K562 (cell line): ENCODE results near the gene KCNJ10. TPM values are rescaled to one million over a fixed set of nuclear protein-coding genes. Genes with fewer than 3 reads are reported as not detected.

Source experiments
- SMARCA4 ChIP-seq: fragments of 450-650 bp; IDR thresholded peaks from 2 replicates; pipeline ENCODE4 v1.6.1; 2016
- polyA plus RNA-seq, 8 experiments: library from polyadenylated mRNA; depleted of rRNA in 4 of 8; stranded (reverse) in 5 of 8; unstranded in 3 of 8; fragments of >200 nt; fragmentation: Nextera tagmentation in 2 of 8; fragmentation: Illumina TruSeq in 1 of 8; extraction: Ambion mirVana in 2 of 8; extraction: Trizol in 1 of 8; gene quantifications; 2 replicates each; pipeline versions ENCODE4 v1.2.1 to v1.2.3, GENCODE V29; 2011 to 2014; ENCODE audit warnings: inconsistent platforms in 1 of 8, missing spikeins in 1 of 8
- total RNA-seq, 7 experiments: library from RNA; depleted of rRNA in 6 of 7; stranded (reverse); fragments of >200 nt in 6 of 7; fragmentation: Illumina TruSeq in 2 of 7; extraction: Trizol in 2 of 7; gene quantifications; 2 replicates each; pipeline versions ENCODE4 v1.2.1 to v1.2.3, GENCODE V29; 2011 to 2021; ENCODE audit warnings: low replicate concordance in 1 of 7
- TF ChIP-seq, protein P1 (sequence below): sonication (generic); formaldehyde crosslinking; IDR thresholded peaks from 2 replicates; pipeline ENCODE4 v1.8.0; 2022; ENCODE audit warnings: mild to moderate bottlenecking, missing genetic modification reagents
- TF ChIP-seq, protein P2 (sequence below): fragments of 450-650 bp; formaldehyde crosslinking; IDR thresholded peaks from 2 replicates; pipeline ENCODE4 v1.4.0; 2020; ENCODE audit warnings: mild to moderate bottlenecking, moderate library complexity
- TF ChIP-seq, protein P3 (sequence below): sonication (generic); formaldehyde crosslinking; IDR thresholded peaks from 2 replicates; pipeline ENCODE4 v1.9.0; 2022; ENCODE audit warnings: mild to moderate bottlenecking, missing genetic modification reagents

Gene KCNJ10
- total and polyA plus RNA-seq, 9 of the 15 experiments (the other 6 are each of a cell fraction or from before 2014, with no cell fraction given), result 0.06 to 0.11 TPM; not detected in 7

DNA sequence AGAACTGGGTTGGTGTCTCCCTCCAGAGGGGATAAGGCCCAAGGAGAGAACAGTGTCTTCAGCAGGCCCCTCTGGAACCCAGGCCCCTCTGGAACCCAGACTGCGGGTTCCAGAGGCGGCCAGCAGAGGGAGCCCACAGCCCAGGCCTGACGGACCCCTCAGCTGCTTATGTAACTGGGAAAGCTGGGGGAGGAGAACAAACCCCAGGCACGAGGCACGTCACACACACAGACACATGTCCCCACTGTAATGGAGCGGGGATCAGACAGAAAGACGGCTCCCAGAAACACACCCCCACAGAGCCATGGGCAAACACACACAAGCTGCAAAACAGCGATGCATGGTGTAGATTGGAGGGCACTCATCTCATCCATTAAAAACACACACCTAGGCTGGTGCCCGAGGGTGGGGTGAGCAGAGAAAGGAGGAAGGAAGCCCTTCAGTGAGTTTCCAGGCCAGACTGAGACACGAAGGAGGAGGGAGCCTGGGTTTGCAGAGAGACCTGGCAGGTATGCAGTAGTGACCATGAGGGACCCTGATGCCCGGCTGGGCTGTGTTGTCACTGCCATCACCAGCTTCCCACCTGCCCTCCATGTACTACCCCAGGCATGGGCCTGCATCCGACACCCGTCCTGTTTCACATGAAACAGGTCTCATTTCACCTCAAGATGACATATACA is 31.2 kb upstream of the KCNJ10 start (continued):
- TF ChIP-seq, protein P1, sequence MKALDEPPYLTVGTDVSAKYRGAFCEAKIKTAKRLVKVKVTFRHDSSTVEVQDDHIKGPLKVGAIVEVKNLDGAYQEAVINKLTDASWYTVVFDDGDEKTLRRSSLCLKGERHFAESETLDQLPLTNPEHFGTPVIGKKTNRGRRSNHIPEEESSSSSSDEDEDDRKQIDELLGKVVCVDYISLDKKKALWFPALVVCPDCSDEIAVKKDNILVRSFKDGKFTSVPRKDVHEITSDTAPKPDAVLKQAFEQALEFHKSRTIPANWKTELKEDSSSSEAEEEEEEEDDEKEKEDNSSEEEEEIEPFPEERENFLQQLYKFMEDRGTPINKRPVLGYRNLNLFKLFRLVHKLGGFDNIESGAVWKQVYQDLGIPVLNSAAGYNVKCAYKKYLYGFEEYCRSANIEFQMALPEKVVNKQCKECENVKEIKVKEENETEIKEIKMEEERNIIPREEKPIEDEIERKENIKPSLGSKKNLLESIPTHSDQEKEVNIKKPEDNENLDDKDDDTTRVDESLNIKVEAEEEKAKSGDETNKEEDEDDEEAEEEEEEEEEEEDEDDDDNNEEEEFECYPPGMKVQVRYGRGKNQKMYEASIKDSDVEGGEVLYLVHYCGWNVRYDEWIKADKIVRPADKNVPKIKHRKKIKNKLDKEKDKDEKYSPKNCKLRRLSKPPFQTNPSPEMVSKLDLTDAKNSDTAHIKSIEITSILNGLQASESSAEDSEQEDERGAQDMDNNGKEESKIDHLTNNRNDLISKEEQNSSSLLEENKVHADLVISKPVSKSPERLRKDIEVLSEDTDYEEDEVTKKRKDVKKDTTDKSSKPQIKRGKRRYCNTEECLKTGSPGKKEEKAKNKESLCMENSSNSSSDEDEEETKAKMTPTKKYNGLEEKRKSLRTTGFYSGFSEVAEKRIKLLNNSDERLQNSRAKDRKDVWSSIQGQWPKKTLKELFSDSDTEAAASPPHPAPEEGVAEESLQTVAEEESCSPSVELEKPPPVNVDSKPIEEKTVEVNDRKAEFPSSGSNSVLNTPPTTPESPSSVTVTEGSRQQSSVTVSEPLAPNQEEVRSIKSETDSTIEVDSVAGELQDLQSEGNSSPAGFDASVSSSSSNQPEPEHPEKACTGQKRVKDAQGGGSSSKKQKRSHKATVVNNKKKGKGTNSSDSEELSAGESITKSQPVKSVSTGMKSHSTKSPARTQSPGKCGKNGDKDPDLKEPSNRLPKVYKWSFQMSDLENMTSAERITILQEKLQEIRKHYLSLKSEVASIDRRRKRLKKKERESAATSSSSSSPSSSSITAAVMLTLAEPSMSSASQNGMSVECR (CRISPR knock-in tag), result peak; percentile 39; the same call in 1 of the 2 replicates
- TF ChIP-seq, protein P2, sequence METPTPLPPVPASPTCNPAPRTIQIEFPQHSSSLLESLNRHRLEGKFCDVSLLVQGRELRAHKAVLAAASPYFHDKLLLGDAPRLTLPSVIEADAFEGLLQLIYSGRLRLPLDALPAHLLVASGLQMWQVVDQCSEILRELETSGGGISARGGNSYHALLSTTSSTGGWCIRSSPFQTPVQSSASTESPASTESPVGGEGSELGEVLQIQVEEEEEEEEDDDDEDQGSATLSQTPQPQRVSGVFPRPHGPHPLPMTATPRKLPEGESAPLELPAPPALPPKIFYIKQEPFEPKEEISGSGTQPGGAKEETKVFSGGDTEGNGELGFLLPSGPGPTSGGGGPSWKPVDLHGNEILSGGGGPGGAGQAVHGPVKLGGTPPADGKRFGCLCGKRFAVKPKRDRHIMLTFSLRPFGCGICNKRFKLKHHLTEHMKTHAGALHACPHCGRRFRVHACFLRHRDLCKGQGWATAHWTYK (CRISPR knock-in tag), result peak; percentile 36; the same call in 1 of the 2 replicates
- 0 out of 2 replicates have a peak, but pooled peaks have one; percentile 33 for TF ChIP-seq SMARCA4
- TF ChIP-seq, protein P3, sequence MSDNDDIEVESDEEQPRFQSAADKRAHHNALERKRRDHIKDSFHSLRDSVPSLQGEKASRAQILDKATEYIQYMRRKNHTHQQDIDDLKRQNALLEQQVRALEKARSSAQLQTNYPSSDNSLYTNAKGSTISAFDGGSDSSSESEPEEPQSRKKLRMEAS, result peak; percentile 87
